ENCODE results near the gene KMT2C. TPM values are rescaled to one million over a fixed set of nuclear protein-coding genes. Genes with fewer than 3 reads are reported as not detected.
A peak's percentile ranks its signal among the peaks of the same experiment; 100 is the strongest.
"Not testable (repeated sequence)": the region's sequence is repeated elsewhere in the genome, so short reads cannot be mapped to it uniquely, and the experiment has no call there.

The KMT2C gene
- total RNA-seq, 1 donor: 34.3 TPM

GRCh38 chr7:152231089-152231488 lies 204.7 kb downstream of the KMT2C start:
- TF ChIP-seq CTCF (IDR thresholded peaks at IDR 0.05; ENCODE audit: insufficient read depth, low read length): no peak
- H3K4me3 ChIP-seq (ENCODE audit: low read depth, low read length): no peak overlapping the region

GRCh38 chr7:152219556-152219955 lies 216.2 kb downstream of the KMT2C start:
- not testable (repeated sequence) for DNase-seq (ENCODE audit: low read depth); H3K4me3 ChIP-seq (ENCODE audit: low read depth, low read length)

More at GRCh38 chr7:152231089-152231488, 204.7 kb downstream of the KMT2C start:
- no peak for DNase-seq (ENCODE audit: low read depth)

GRCh38 chr7:152208766-152209165 lies 227.0 kb downstream of the KMT2C start:
- H3K4me3 ChIP-seq (ENCODE audit: low read depth, low read length); DNase-seq (ENCODE audit: low read depth): not testable (repeated sequence)

GRCh38 chr7:152204417-152204816 lies 231.4 kb downstream of the KMT2C start:
- H3K4me3 ChIP-seq (ENCODE audit: low read depth, low read length); DNase-seq (ENCODE audit: low read depth): not testable (repeated sequence)

GRCh38 chr7:152203095-152203494 lies 232.7 kb downstream of the KMT2C start:
- no peak for TF ChIP-seq CTCF (IDR thresholded peaks at IDR 0.05; ENCODE audit: insufficient read depth, low read length)
- DNase-seq (ENCODE audit: low read depth): no peak
- no peak overlapping the region for H3K4me3 ChIP-seq (ENCODE audit: low read depth, low read length)

- DNase-seq (ENCODE audit: low read depth): peak; percentile 73
- TF ChIP-seq CTCF (IDR thresholded peaks at IDR 0.05; ENCODE audit: insufficient read depth, low read length): no peak
Observed at GRCh38 chr7:152202056-152202455, 233.7 kb downstream of the KMT2C start.

GRCh38 chr7:152200395-152200794 lies 235.4 kb downstream of the KMT2C start:
- H3K4me3 ChIP-seq (ENCODE audit: low read depth, low read length): no peak overlapping the region
- no peak for DNase-seq (ENCODE audit: low read depth)
- TF ChIP-seq CTCF (IDR thresholded peaks at IDR 0.05; ENCODE audit: insufficient read depth, low read length): no peak

More at GRCh38 chr7:152202056-152202455, 233.7 kb downstream of the KMT2C start:
- no peak overlapping the region for H3K4me3 ChIP-seq (ENCODE audit: low read depth, low read length)

GRCh38 chr7:152196391-152196790 lies 239.4 kb downstream of the KMT2C start:
- TF ChIP-seq CTCF (IDR thresholded peaks at IDR 0.05; ENCODE audit: insufficient read depth, low read length): no peak
- H3K4me3 ChIP-seq (ENCODE audit: low read depth, low read length): no peak overlapping the region
- no peak for DNase-seq (ENCODE audit: low read depth)

GRCh38 chr7:152193880-152194279 lies 241.9 kb downstream of the KMT2C start:
- no peak for DNase-seq (ENCODE audit: low read depth)
- TF ChIP-seq CTCF (IDR thresholded peaks at IDR 0.05; ENCODE audit: insufficient read depth, low read length): no peak
- H3K4me3 ChIP-seq (ENCODE audit: low read depth, low read length): no peak overlapping the region

All from fibroblast of the aortic adventitia (primary cell).